ENCODE results near the gene CLPSL1. TPM values are rescaled to one million over a fixed set of nuclear protein-coding genes. Genes with fewer than 3 reads are reported as not detected.

CLPSL1 gene
- total RNA-seq, result not detected
- total RNA-seq (2013), result not detected

- WGBS (ENCODE audit: insufficient coverage), result 90% methylated on average over 6 of the region's 7 CpGs
These were observed at the start of gene CLPSL1 for GRCh38 chr6:35780719-35781118. CLPSL1 (plus strand) TSS chr6:35781019; CDS start chr6:35781111, 92 bp downstream.

GRCh38 chr6:35731414-35731735 is 49.4 kb upstream of the CLPSL1 start:
- peak overlapping the region; percentile 94 for H3K4me3 ChIP-seq (ENCODE audit: low read length)
- peak overlapping the region; percentile 98 for H3K27ac ChIP-seq (ENCODE audit: low read length)
- WGBS (ENCODE audit: insufficient coverage), result 0% methylated on average over 21 of the region's 23 CpGs
- Mint-ChIP-seq H3K27me3 (ENCODE audit: low read depth in 2 of 2) (no peaks in the 10 kb centered on the region), H3K9me3 (no peaks in the 10 kb centered on the region), H3K27ac (peak overlapping the region; percentile 71 to 72), H3K36me3 (no peaks in the 10 kb centered on the region), H3K4me1 (peaks cover 44 to 70% of the 10 kb centered on the region in 2 donors), H3K4me3 (peak overlapping the region; percentile 83)
- TF ChIP-seq CTCF (IDR thresholded peaks at IDR 0.05), result no peak
- H3K4me1 ChIP-seq (ENCODE audit: control insufficient read depth, insufficient read depth, low read length), result peaks cover 73% of the 10 kb centered on the region
- DNase-seq (peak; percentile 86 to 95), ATAC-seq (peak; percentile 49 to 74 (median 59))
- intact Hi-C loops (cut with micrococcal nuclease), result no loop called here
- H3K9me3 ChIP-seq (ENCODE audit: control insufficient read depth, insufficient read depth, low read length), result no peaks in the 10 kb centered on the region
- H3K27me3 ChIP-seq (ENCODE audit: control insufficient read depth, insufficient read depth, low read length), result no peaks in the 10 kb centered on the region
- H3K36me3 ChIP-seq (ENCODE audit: control insufficient read depth, insufficient read depth, low read length), result no peaks in the 10 kb centered on the region

More at GRCh38 chr6:35780719-35781118, at the start of gene CLPSL1:
- Histone ChIP-seq H3K27me3 (ENCODE audit: control insufficient read depth, insufficient read depth, low read length) (peaks cover 5% of the 10 kb centered on the region), H3K4me1 (ENCODE audit: control insufficient read depth, insufficient read depth, low read length) (peaks cover 10% of the 10 kb centered on the region), H3K4me3 (ENCODE audit: low read length) (no peak within 1 kb of the TSS), H3K9me3 (ENCODE audit: control insufficient read depth, insufficient read depth, low read length) (no peaks in the 10 kb centered on the region), H3K36me3 (ENCODE audit: control insufficient read depth, insufficient read depth, low read length) (no peaks in the 10 kb centered on the region), H3K27ac (ENCODE audit: low read length) (no peak within 1 kb of the TSS)
- intact Hi-C loops (cut with micrococcal nuclease), result no loop called here
- Mint-ChIP-seq H3K36me3 (no peaks in the 10 kb centered on the region), H3K27ac (no peak within 1 kb of the TSS), H3K9me3 (no peaks in the 10 kb centered on the region), H3K4me1 (peaks cover 0 to 5% of the 10 kb centered on the region in 2 donors), H3K4me3 (no peak within 1 kb of the TSS), H3K27me3 (ENCODE audit: low read depth in 2 of 2) (peaks cover 32 to 51% of the 10 kb centered on the region in 2 donors)
- DNase-seq (no peak), ATAC-seq (no peak)
- TF ChIP-seq CTCF (IDR thresholded peaks at IDR 0.05), result no peak

GRCh38 chr6:35731736-35732532 is 48.9 kb upstream of the CLPSL1 start:
- Histone ChIP-seq H3K36me3 (ENCODE audit: control insufficient read depth, insufficient read depth, low read length) (no peaks in the 10 kb centered on the region), H3K4me3 (ENCODE audit: low read length) (peak overlapping the region; percentile 94), H3K27me3 (ENCODE audit: control insufficient read depth, insufficient read depth, low read length) (no peaks in the 10 kb centered on the region), H3K27ac (ENCODE audit: low read length) (peak overlapping the region; percentile 98), H3K4me1 (ENCODE audit: control insufficient read depth, insufficient read depth, low read length) (peaks cover 73% of the 10 kb centered on the region), H3K9me3 (ENCODE audit: control insufficient read depth, insufficient read depth, low read length) (no peaks in the 10 kb centered on the region)
- peaks cover 40 to 68% of the 10 kb centered on the region in 2 donors for H3K4me1 Mint-ChIP-seq
- ATAC-seq (peak; percentile 61 to 75 (median 62)), DNase-seq (peak; percentile 82 to 95)
- under 1% methylated on average over 61 of the region's 61 CpGs for WGBS (ENCODE audit: insufficient coverage)
- peak overlapping the region; percentile 83 for H3K4me3 Mint-ChIP-seq
- intact Hi-C loops (cut with micrococcal nuclease), result no loop called here
- H3K27ac Mint-ChIP-seq, result peak overlapping the region; percentile 71 to 72
- H3K27me3 Mint-ChIP-seq (ENCODE audit: low read depth in 2 of 2), result no peaks in the 10 kb centered on the region
- H3K9me3 Mint-ChIP-seq, result no peaks in the 10 kb centered on the region
- no peaks in the 10 kb centered on the region for H3K36me3 Mint-ChIP-seq
- TF ChIP-seq CTCF (IDR thresholded peaks at IDR 0.05), result no peak
